AG09309 (cell line): ENCODE measurements around the gene SKOR1.

Experiments used
- DNase-seq: peaks from one replicate; pipeline ENCODE4 v3.0.0-alpha.2; 2010; ENCODE audit warnings: low read depth
- H3K4me3 ChIP-seq: 2 replicates; pipeline ENCODE4 v1.5.1; 2011; ENCODE audit warnings: mild to moderate bottlenecking, low read depth, low read length, moderate library complexity; ENCODE audit not compliant: control insufficient read depth
- TF ChIP-seq, protein P1 (sequence below): IDR thresholded peaks from 2 replicates; pipeline ENCODE4 v1.5.1; 2011; ENCODE audit warnings: mild to moderate bottlenecking, low read depth, low read length, inconsistent platforms; ENCODE audit not compliant: insufficient read depth, control insufficient read depth; ENCODE audit errors: missing control alignments

Gene SKOR1

DNA sequence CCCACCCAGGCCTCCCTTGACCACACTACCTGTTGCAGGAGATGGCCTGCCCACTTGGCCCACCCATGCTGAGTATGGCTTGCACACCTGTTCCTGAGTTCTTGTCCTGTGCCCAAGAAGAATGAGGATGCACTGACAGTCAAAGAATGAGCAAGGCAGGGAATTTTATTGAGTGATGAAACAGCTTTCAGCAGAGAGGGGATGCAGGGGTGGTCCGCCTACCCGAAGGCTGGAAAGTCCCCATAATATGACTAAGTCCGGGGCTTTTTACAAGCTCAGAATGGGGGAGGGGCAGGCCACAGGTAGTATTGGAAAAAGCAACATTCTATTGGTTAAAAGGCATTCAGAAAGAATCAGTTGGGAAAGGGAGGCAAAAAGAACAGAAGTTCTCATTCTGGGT lies 44.4 kb downstream of the SKOR1 start:
- no peak overlapping the region for H3K4me3 ChIP-seq
- TF ChIP-seq, protein P1, sequence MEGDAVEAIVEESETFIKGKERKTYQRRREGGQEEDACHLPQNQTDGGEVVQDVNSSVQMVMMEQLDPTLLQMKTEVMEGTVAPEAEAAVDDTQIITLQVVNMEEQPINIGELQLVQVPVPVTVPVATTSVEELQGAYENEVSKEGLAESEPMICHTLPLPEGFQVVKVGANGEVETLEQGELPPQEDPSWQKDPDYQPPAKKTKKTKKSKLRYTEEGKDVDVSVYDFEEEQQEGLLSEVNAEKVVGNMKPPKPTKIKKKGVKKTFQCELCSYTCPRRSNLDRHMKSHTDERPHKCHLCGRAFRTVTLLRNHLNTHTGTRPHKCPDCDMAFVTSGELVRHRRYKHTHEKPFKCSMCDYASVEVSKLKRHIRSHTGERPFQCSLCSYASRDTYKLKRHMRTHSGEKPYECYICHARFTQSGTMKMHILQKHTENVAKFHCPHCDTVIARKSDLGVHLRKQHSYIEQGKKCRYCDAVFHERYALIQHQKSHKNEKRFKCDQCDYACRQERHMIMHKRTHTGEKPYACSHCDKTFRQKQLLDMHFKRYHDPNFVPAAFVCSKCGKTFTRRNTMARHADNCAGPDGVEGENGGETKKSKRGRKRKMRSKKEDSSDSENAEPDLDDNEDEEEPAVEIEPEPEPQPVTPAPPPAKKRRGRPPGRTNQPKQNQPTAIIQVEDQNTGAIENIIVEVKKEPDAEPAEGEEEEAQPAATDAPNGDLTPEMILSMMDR: no peak
- no peak for DNase-seq

DNA sequence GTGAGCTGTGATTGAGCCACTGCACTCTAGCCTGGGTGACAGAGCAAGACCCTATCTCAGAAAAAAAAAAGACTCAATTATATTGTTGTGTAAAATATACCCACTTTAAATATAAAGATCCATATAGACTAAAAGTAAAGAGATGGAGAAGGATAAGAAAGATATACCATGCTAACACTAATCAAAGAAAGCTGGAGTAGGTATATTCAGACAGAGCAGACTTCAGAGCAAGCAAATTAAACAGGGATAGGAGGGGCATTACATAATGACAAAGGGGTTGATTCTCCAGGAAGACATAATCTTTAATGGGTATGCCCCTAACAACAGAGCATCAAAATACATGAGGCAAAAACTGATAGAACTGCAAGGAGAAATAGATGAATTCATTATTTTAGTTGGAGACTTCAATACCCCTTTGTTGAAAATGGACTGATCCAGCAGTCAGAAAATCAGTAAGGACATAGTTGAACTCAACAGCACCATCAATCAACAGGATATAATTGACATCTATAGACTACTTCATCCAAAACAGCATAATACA lies 45.6 kb downstream of the SKOR1 start:
- no peak for DNase-seq
- TF ChIP-seq, protein P1: no peak
- H3K4me3 ChIP-seq: no peak overlapping the region

DNA sequence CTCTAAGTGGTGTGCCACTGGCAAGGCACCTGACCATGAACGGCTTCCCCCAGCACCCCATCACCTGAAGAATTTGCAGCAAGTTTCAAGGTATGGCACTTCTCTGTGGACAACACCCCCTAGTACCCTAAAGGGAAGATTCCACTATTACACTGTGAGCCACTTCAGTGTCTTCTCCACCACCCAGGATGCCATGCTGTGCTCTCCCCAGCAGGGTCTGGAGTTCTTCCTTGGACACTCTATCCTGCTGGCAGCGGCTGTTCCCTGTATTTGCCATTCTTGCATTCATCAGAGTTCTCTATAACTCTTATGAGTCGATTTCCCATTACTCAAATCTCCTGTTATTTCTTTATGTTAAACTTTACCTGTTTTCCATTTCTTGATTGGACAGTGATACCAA lies 48.5 kb downstream of the SKOR1 start:
- TF ChIP-seq, protein P1: no peak
- H3K4me3 ChIP-seq: no peak overlapping the region
- DNase-seq: no peak

DNA sequence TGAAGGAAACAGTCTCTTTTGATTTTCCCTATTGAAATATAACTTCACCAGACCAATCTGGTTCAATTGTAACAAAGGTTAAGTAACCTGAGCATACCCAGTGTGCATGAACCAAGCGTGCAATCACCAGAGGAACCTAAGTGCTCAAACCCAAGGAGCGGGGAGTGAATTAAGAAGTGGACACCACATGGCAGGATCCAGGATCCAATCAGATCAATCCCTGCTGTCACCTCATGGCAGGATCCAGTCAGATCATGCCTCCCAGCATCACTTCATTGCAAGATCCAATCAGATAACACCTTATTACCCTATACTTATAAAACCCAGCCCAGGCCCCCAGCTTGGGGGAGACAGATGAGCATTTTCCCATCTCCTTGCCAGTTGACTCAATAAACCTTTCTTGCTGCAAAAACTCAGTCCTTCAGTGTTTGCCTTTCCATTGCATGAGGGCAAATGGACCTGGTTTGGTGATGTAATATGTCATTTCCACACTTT lies 53.5 kb downstream of the SKOR1 start:
- DNase-seq: no peak
- no peak overlapping the region for H3K4me3 ChIP-seq
- TF ChIP-seq, protein P1: no peak

GRCh38 chr15:67879440-67880129 lies 54.3 kb downstream of the SKOR1 start:
- DNase-seq: no peak
- TF ChIP-seq, protein P1: no peak
- H3K4me3 ChIP-seq: no peak overlapping the region

DNA sequence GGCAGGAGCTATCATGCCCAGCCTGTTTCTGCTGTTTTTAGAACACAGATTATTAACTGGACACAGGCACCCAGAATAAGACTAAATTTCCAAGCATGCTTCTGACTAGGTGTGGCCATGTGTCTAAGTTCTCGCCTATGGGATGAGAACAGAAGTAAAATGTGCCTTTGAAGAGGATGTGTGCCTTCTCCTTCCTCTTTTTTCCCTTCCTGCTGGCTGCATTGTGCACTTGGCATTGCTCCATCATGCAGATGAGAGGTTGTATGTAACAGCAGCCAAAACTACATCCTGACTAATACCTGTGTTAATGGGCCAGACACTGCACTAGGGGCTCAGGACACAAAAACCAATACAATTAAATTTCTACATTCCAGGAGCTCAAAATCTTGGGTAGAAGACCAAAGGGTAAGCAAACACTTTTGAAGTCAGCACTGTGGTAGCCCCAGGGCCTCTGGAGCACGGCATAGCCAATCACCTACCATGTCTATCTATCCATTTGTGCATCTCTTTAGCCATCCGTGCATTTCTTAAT lies 55.4 kb downstream of the SKOR1 start:
- no peak for DNase-seq
- TF ChIP-seq, protein P1: no peak
- no peak overlapping the region for H3K4me3 ChIP-seq
